ENCODE data around the gene TRPV2. TPM values are rescaled to one million over a fixed set of nuclear protein-coding genes. Genes with fewer than 3 reads are reported as not detected.

TRPV2 gene
- total and polyA plus RNA-seq, 2 experiments from 2014 or later = 1.7 to 3.2 TPM

- Histone ChIP-seq H4K20me1 (replicated peaks; ENCODE audit: insufficient read depth) (peaks cover 8% of the 10 kb centered on the region), H3K27ac (ENCODE audit: low read depth) (no peak overlapping the region), H3K4me2 (no peak overlapping the region), H3K27me3 (ENCODE audit: insufficient read depth) (no peaks in the 10 kb centered on the region), H3K79me2 (replicated peaks; ENCODE audit: insufficient read depth) (0 out of 2 replicates have a peak, but pooled peaks cover 6% of the 10 kb centered on the region), H3K4me3 (no peak overlapping the region), H3K9me2 (ENCODE audit: insufficient read depth) (no peaks in the 10 kb centered on the region), H3K4me1 (ENCODE audit: insufficient read depth) (peaks cover 15% of the 10 kb centered on the region; the same call in 1 of the 2 replicates), H2AFZ (no peak overlapping the region), H3K36me3 (ENCODE audit: insufficient read depth) (no peaks in the 10 kb centered on the region), H3F3A (replicated peaks; ENCODE audit: low read depth) (no peaks in the 10 kb centered on the region)
- no peaks in the 10 kb centered on the region; the same call in 2 of the 3 replicates for H3K9me3 Mint-ChIP-seq
- peaks cover 7% of the 10 kb centered on the region for H3K27me3 Mint-ChIP-seq (ENCODE audit: insufficient read depth, low read depth, poor library complexity)
- no peak overlapping the region for H3K4me3 Mint-ChIP-seq
- H3K4me1 Mint-ChIP-seq = peaks cover 36% of the 10 kb centered on the region
- peaks cover 7% of the 10 kb centered on the region; the same call in 2 of the 3 replicates for H3K36me3 Mint-ChIP-seq (ENCODE audit: low read depth)
- H3K27ac Mint-ChIP-seq = no peak overlapping the region
- DNase-seq (ENCODE audit: low spot score) (no peak), ATAC-seq (no peak)
- TF ChIP-seq ETS1 (IDR thresholded peaks at IDR 0.05) (no peak), NANOG (IDR thresholded peaks at IDR 0.05; ENCODE audit: borderline replicate concordance) (no peak), ZNF114 (CRISPR knock-in tag; IDR thresholded peaks at IDR 0.05) (no peak), ZNF331 (CRISPR knock-in tag; IDR thresholded peaks at IDR 0.05; ENCODE audit: low read depth) (no peak), REST (IDR thresholded peaks at IDR 0.05; ENCODE audit: unreplicated experiment) (no peak), POLR2AphosphoS5 (IDR thresholded peaks at IDR 0.05; ENCODE audit: low read depth) (no peak), EZH2phosphoT487 (IDR thresholded peaks at IDR 0.05; ENCODE audit: unreplicated experiment) (no peak), ZNF462 (CRISPR knock-in tag; IDR thresholded peaks at IDR 0.05) (no peak), CTCF (conservative IDR thresholded peaks at IDR 0.05; ENCODE audit: low read depth in 2 of 2) (no peak), EZH2 (IDR thresholded peaks at IDR 0.05; ENCODE audit: low read depth, unreplicated experiment) (no peak), JUNB (IDR thresholded peaks at IDR 0.05; ENCODE audit: unreplicated experiment) (no peak), STAT1 (IDR thresholded peaks at IDR 0.05; ENCODE audit: unreplicated experiment) (no peak)
Measured at GRCh38 chr17:16465861-16466338, 50.5 kb downstream of the TRPV2 start.

Data from GM23338 (cell line).